ENCODE data around the gene ADAMTS17. TPM values are rescaled to one million over a fixed set of nuclear protein-coding genes. Genes with fewer than 3 reads are reported as not detected.
A peak's percentile ranks its signal among the peaks of the same experiment; 100 is the strongest.

ADAMTS17 gene
- total and polyA plus RNA-seq, 2 experiments from 2014 or later, result 3.7 to 4.4 TPM

DNA sequence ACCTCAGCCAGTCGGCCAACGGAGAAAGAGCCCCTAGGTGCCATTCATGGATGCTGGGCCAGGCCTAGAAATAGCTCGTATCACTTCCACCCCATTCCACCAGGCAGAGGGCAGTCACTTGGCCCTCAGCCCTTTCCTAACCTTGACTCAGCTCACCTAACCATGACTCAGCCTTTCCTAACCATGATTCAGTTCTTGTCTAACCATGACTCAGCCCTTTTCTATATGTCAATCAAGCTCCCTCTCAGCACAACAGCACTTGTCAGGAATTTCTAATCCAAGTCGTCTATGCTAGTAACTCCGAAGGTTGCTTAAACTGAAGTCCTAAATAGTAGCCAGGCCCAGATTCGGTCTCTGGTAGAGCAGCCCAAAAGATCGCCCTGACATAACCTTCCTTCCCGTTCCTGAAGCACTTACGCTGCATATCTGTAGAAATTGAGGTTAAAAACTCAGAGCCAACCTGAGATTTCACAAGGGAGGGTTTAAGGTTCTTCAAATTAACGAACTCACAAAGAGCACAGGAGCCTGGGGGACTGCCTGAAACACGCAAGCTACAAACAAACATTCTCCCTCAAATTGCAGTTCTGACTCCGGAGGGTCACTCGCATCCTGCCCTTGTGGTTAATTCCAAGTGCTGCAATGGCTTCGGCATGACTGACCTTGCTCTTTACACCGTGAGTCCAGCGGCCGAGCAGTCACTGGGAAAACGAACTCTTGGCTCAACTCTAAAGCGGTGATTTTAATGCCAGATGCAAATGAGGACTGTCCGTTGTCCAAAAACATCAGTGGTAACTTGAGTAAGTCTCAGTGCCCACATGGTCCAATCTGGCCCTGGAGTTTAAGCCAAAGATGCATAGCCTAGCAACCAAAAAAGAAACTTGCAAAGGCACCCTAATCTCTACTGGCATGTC, 99.9 kb downstream of the ADAMTS17 start:
- H3K4me2 ChIP-seq, result no peak overlapping the region
- H3K4me1 ChIP-seq (ENCODE audit: insufficient read depth), result no peaks in the 10 kb centered on the region
- H4K20me1 ChIP-seq (ENCODE audit: insufficient read depth, poor library complexity, severe bottlenecking), result no peaks in the 10 kb centered on the region
- no peaks in the 10 kb centered on the region for H3K9me2 ChIP-seq (replicated peaks; ENCODE audit: insufficient read depth)
- peak; percentile 56 for DNase-seq (ENCODE audit: low spot score)
- TF ChIP-seq EZH2 (IDR thresholded peaks at IDR 0.05; ENCODE audit: borderline replicate concordance) (no peak), EZH2phosphoT487 (IDR thresholded peaks at IDR 0.05; ENCODE audit: low read depth, severe bottlenecking, unreplicated experiment) (no peak)
- TF ChIP-seq, protein P1, sequence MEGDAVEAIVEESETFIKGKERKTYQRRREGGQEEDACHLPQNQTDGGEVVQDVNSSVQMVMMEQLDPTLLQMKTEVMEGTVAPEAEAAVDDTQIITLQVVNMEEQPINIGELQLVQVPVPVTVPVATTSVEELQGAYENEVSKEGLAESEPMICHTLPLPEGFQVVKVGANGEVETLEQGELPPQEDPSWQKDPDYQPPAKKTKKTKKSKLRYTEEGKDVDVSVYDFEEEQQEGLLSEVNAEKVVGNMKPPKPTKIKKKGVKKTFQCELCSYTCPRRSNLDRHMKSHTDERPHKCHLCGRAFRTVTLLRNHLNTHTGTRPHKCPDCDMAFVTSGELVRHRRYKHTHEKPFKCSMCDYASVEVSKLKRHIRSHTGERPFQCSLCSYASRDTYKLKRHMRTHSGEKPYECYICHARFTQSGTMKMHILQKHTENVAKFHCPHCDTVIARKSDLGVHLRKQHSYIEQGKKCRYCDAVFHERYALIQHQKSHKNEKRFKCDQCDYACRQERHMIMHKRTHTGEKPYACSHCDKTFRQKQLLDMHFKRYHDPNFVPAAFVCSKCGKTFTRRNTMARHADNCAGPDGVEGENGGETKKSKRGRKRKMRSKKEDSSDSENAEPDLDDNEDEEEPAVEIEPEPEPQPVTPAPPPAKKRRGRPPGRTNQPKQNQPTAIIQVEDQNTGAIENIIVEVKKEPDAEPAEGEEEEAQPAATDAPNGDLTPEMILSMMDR (IDR thresholded peaks at IDR 0.05; ENCODE audit: poor library complexity), result no peak
- no peaks in the 10 kb centered on the region for H3K27me3 ChIP-seq
- no peak overlapping the region for H3K4me3 ChIP-seq
- no peaks in the 10 kb centered on the region for H3K36me3 ChIP-seq (replicated peaks; ENCODE audit: insufficient read depth, low read depth)
- H3K27ac ChIP-seq, result no peak overlapping the region
- 86% methylated on average over 20 of the region's 20 CpGs for WGBS (ENCODE audit: low lambda C conversion rate, missing lambda C conversion rate)
- no peak overlapping the region for H2AFZ ChIP-seq
- no peaks in the 10 kb centered on the region for H3K9me3 ChIP-seq (ENCODE audit: low read depth)
- H3K79me2 ChIP-seq, result no peaks in the 10 kb centered on the region

DNA sequence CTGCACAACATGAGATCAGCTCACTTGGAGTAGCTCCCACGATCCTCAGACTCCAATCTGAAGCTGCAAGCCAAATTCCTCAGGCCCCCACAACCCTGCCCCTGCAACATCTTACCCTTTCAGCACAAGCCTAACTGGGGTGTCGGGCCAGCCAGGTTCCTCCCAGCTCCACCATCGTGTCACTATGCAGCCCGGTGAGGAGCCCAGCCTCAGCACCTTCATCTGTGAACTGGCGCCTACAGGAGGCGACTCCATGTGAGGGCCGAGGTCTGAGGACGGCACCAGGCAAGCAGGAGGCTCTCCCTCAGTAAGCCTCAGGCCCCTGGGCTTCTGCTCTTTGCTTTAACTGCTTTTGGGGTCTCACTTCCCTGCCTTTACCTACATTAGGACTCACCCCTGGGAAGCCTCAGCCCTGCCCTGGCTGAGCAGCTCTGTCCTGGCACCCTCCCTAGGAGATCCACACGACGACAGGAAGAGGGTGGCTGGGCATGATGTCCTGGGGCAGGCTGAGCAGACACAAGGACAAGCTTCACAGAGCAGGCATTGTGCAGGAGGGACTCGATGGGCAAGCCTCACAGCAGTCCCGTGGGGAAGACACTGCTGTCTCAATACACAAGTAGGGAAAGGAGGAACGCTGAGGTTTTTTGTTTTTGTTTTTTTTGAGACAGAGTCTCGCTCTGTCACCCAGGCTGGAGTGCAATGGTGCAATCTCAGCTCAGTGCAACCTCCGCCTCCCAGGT, 104.6 kb downstream of the ADAMTS17 start:
- no peak overlapping the region for H3K4me2 ChIP-seq
- H3K9me2 ChIP-seq (replicated peaks; ENCODE audit: insufficient read depth), result no peaks in the 10 kb centered on the region

DNA sequence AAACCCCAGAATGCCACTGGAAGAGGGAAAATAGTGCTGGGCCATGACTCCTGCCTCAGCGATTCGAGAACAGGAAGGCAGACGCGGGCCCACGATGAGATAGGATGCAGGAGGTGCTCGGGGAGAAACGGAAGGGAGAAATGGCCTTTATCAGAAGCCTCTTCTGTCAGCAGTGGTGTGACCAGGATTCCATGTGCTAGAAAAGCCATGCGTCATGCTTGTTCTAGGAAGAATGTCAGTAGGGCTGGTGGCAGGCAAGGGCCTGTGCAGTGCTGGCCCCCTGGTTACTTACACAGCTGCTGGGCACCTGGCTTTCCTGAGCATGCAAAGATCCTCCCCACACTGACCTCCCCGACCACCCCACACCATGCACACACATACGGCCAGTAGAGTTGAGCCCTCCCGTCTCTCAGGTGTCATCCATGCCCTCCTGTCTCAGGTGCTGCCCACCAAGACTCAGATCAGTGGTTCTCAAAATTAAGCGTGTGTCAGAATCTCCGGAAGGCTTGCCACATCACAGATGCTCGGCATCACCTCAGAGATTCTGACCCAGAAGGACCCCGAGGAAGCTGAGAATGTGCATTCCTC, 106.7 kb downstream of the ADAMTS17 start:
- Histone ChIP-seq H3K36me3 (replicated peaks; ENCODE audit: insufficient read depth, low read depth) (no peaks in the 10 kb centered on the region), H3K79me2 (no peaks in the 10 kb centered on the region), H3K4me1 (ENCODE audit: insufficient read depth) (no peaks in the 10 kb centered on the region), H4K20me1 (ENCODE audit: insufficient read depth, poor library complexity, severe bottlenecking) (no peaks in the 10 kb centered on the region), H3K9me2 (replicated peaks; ENCODE audit: insufficient read depth) (no peaks in the 10 kb centered on the region), H3K27ac (no peak overlapping the region), H3K4me3 (no peak overlapping the region), H3K9me3 (ENCODE audit: low read depth) (no peaks in the 10 kb centered on the region), H3K4me2 (no peak overlapping the region), H2AFZ (no peak overlapping the region), H3K27me3 (no peaks in the 10 kb centered on the region)
- no peak for TF ChIP-seq EZH2phosphoT487 (IDR thresholded peaks at IDR 0.05; ENCODE audit: low read depth, severe bottlenecking, unreplicated experiment)
- no peak for TF ChIP-seq EZH2 (IDR thresholded peaks at IDR 0.05; ENCODE audit: borderline replicate concordance)
- TF ChIP-seq, protein P1 (IDR thresholded peaks at IDR 0.05; ENCODE audit: poor library complexity), result no peak
- WGBS (ENCODE audit: low lambda C conversion rate, missing lambda C conversion rate), result 91% methylated on average over 15 of the region's 15 CpGs
- DNase-seq (ENCODE audit: low spot score), result no peak

More for the DNA sequence above, 104.6 kb downstream of the ADAMTS17 start:
- Histone ChIP-seq H2AFZ (no peak overlapping the region), H3K4me1 (ENCODE audit: insufficient read depth) (no peaks in the 10 kb centered on the region), H3K27ac (no peak overlapping the region), H3K27me3 (no peaks in the 10 kb centered on the region), H4K20me1 (ENCODE audit: insufficient read depth, poor library complexity, severe bottlenecking) (no peaks in the 10 kb centered on the region), H3K9me3 (ENCODE audit: low read depth) (no peaks in the 10 kb centered on the region), H3K4me3 (no peak overlapping the region), H3K79me2 (no peaks in the 10 kb centered on the region), H3K36me3 (replicated peaks; ENCODE audit: insufficient read depth, low read depth) (no peaks in the 10 kb centered on the region)
- no peak for TF ChIP-seq EZH2phosphoT487 (IDR thresholded peaks at IDR 0.05; ENCODE audit: low read depth, severe bottlenecking, unreplicated experiment)
- TF ChIP-seq, protein P1 (IDR thresholded peaks at IDR 0.05; ENCODE audit: poor library complexity), result no peak
- TF ChIP-seq EZH2 (IDR thresholded peaks at IDR 0.05; ENCODE audit: borderline replicate concordance), result no peak
- 91% methylated on average over 15 of the region's 15 CpGs for WGBS (ENCODE audit: low lambda C conversion rate, missing lambda C conversion rate)
- no peak for DNase-seq (ENCODE audit: low spot score)

Data from hepatocyte (in vitro differentiated cells).